IMR-90 (cell line): ENCODE results near the gene RNF112. TPM values are rescaled to one million over a fixed set of nuclear protein-coding genes. Genes with fewer than 3 reads are reported as not detected.

Experiments
- ATAC-seq: fragments of 200-7000 bp; cut with Tn5 transposase; 2 replicates; pipeline ENCODE4 v1.9.1; 2020; ENCODE audit warnings: low read depth, mild to moderate bottlenecking, moderate library complexity
- BruUV-seq: library from RNA; stranded (reverse); fragments of 400-500 nt; replicated peaks from 2 replicates; lab custom pipeline; 2021; lab: Mats Ljungman, UMichigan
- CTCF ChIA-PET: fragments of 300-600 bp; formaldehyde crosslinking; extraction: SDS; loops from one replicate; lab custom pipeline; 2021; ENCODE audit warnings: antibody characterized with exemption; lab: Yijun Ruan, JAX
- POLR2A ChIA-PET: fragments of 300-600 bp; sonication (Branson Sonifier 250); formaldehyde crosslinking; loops from one replicate; lab custom pipeline; 2022; ENCODE audit warnings: antibody characterized with exemption; ENCODE audit not compliant: unreplicated experiment; lab: Charles Lee
- DNase-seq: peaks from one replicate; pipeline ENCODE4 v3.0.0; 2013
- H2AFZ ChIP-seq: replicated peaks from 2 replicates; pipeline ENCODE3; 2013; ENCODE audit warnings: low read length, mild to moderate bottlenecking; ENCODE audit not compliant: poor library complexity
- H2AK5ac ChIP-seq: 2 replicates; pipeline ENCODE4 v1.6.1; 2013; ENCODE audit warnings: low read depth, low read length, inconsistent platforms
- H2AK9ac ChIP-seq: replicated peaks from 2 replicates; pipeline ENCODE3; 2013; ENCODE audit warnings: mild to moderate bottlenecking, low read depth, low read length, moderate library complexity; ENCODE audit not compliant: poor library complexity
- H2BK120ac ChIP-seq: 2 replicates; pipeline ENCODE4 v1.6.1; 2013; ENCODE audit warnings: low read depth, low read length, inconsistent platforms
- H2BK15ac ChIP-seq: 3 replicates; pipeline ENCODE4 v1.6.1; 2013; ENCODE audit warnings: low read depth, low read length, inconsistent platforms
- H2BK20ac ChIP-seq: 2 replicates; pipeline ENCODE4 v1.6.1; 2013; ENCODE audit warnings: low read depth, mild to moderate bottlenecking, inconsistent platforms, low read length, moderate library complexity
- H2BK5ac ChIP-seq: 2 replicates; pipeline ENCODE4 v1.6.1; 2013; ENCODE audit warnings: mild to moderate bottlenecking, low read depth, low read length, inconsistent platforms; ENCODE audit not compliant: poor library complexity, severe bottlenecking
- H3K14ac ChIP-seq: replicated peaks from 2 replicates; pipeline ENCODE4 v1.6.1; 2013; ENCODE audit warnings: low read depth, low read length, inconsistent platforms
- H3K18ac ChIP-seq: 2 replicates; pipeline ENCODE4 v1.6.1; 2013; ENCODE audit warnings: low read depth, low read length, control low read depth
- H3K23ac ChIP-seq: 2 replicates; pipeline ENCODE4 v1.6.1; 2013; ENCODE audit warnings: low read depth, low read length, inconsistent platforms
- H3K27ac ChIP-seq: 2 replicates; pipeline ENCODE4 v1.5.1; 2013; ENCODE audit warnings: mild to moderate bottlenecking, control low read depth, low read length; ENCODE audit not compliant: insufficient read depth
- H3K27me3 ChIP-seq: 2 replicates; pipeline ENCODE4 v1.6.1; 2013; ENCODE audit warnings: low read length; ENCODE audit not compliant: control insufficient read depth, insufficient read depth
- H3K36me3 ChIP-seq: 2 replicates; pipeline ENCODE4 v1.6.1; 2013; ENCODE audit warnings: low read length, mixed read lengths; ENCODE audit not compliant: control insufficient read depth, insufficient read depth
- H3K4ac ChIP-seq: 2 replicates; pipeline ENCODE4 v1.6.1; 2013; ENCODE audit warnings: low read depth, low read length, inconsistent platforms
- H3K4me1 ChIP-seq: 2 replicates; pipeline ENCODE4 v1.6.1; 2013; ENCODE audit warnings: low read length, mixed read lengths; ENCODE audit not compliant: control insufficient read depth, insufficient read depth
- H3K4me2 ChIP-seq: 2 replicates; pipeline ENCODE4 v1.6.1; 2013; ENCODE audit warnings: low read depth, mild to moderate bottlenecking, control low read depth, low read length, moderate library complexity
- H3K4me3 ChIP-seq: 2 replicates; pipeline ENCODE4 v1.5.1; 2013; ENCODE audit warnings: low read depth, mild to moderate bottlenecking, control low read depth, low read length, moderate library complexity; ENCODE audit not compliant: insufficient read depth
- H3K56ac ChIP-seq: 2 replicates; pipeline ENCODE4 v1.6.1; 2013; ENCODE audit warnings: low read length, inconsistent platforms; ENCODE audit not compliant: insufficient read depth; ENCODE audit errors: extremely low read depth
- H3K79me1 ChIP-seq, 2 experiments: 2 replicates each; pipeline ENCODE4 v1.6.1; 2013; ENCODE audit warnings: low read length in 2 of 2, inconsistent platforms in 1 of 2, low read depth in 1 of 2
- H3K9ac ChIP-seq: 2 replicates; pipeline ENCODE4 v1.6.1; 2013; ENCODE audit warnings: low read depth, low read length, control low read depth
- H3K9me1 ChIP-seq: 2 replicates; pipeline ENCODE4 v1.6.1; 2013; ENCODE audit warnings: low read length, inconsistent platforms; ENCODE audit not compliant: insufficient read depth
- H3K9me3 ChIP-seq: 2 replicates; pipeline ENCODE4 v1.6.1; 2013; ENCODE audit warnings: low read length; ENCODE audit not compliant: control insufficient read depth, insufficient read depth
- H4K20me1 ChIP-seq: 2 replicates; pipeline ENCODE4 v1.6.1; 2013; ENCODE audit warnings: low read length, inconsistent platforms; ENCODE audit not compliant: insufficient read depth
- H4K5ac ChIP-seq: 2 replicates; pipeline ENCODE4 v1.6.1; 2013; ENCODE audit warnings: mild to moderate bottlenecking, low read depth, low read length, control low read depth
- H4K8ac ChIP-seq, 2 experiments: 2 replicates each; pipeline ENCODE4 v1.6.1; 2013; ENCODE audit warnings: low read depth in 2 of 2, low read length in 2 of 2, control low read depth in 1 of 2, inconsistent platforms in 1 of 2
- H4K91ac ChIP-seq: 2 replicates; pipeline ENCODE4 v1.6.1; 2013; ENCODE audit warnings: low read depth, low read length, inconsistent platforms; ENCODE audit not compliant: insufficient read depth
- BHLHE40 ChIP-seq: fragments of 150-350 bp; IDR thresholded peaks from 2 replicates; pipeline ENCODE4 v1.6.1; 2016; ENCODE audit warnings: mild to moderate bottlenecking, low read depth, low read length
- CEBPB ChIP-seq: IDR thresholded peaks from 2 replicates; pipeline ENCODE4 v1.6.1; 2012; ENCODE audit warnings: low read depth, low read length, improper control_type of control experiment
- FOS ChIP-seq: fragments of 150-350 bp; IDR thresholded peaks from 2 replicates; pipeline ENCODE4 v1.6.1; 2016; ENCODE audit warnings: low read depth, low read length
- MAFK ChIP-seq: IDR thresholded peaks from 2 replicates; pipeline ENCODE4 v1.6.1; 2012; ENCODE audit warnings: low read depth, low read length, improper control_type of control experiment
- MAZ ChIP-seq: IDR thresholded peaks from 2 replicates; pipeline ENCODE4 v1.6.1; 2012; ENCODE audit warnings: low read depth, mild to moderate bottlenecking, low read length, improper control_type of control experiment, moderate library complexity, borderline replicate concordance
- MXI1 ChIP-seq: IDR thresholded peaks from 2 replicates; pipeline ENCODE4 v1.6.1; 2012; ENCODE audit warnings: low read depth, mild to moderate bottlenecking, low read length, moderate library complexity, borderline replicate concordance
- NFE2L2 ChIP-seq: fragments of 150-350 bp; IDR thresholded peaks from 2 replicates; pipeline ENCODE4 v1.6.1; 2016; ENCODE audit warnings: low read depth, mild to moderate bottlenecking, low read length
- POLR2A ChIP-seq: IDR thresholded peaks from 2 replicates; pipeline ENCODE4 v1.6.1; 2012; ENCODE audit warnings: mild to moderate bottlenecking, low read depth, low read length
- RAD21 ChIP-seq: IDR thresholded peaks from 2 replicates; pipeline ENCODE4 v1.6.1; 2012; ENCODE audit warnings: low read length, improper control_type of control experiment
- RCOR1 ChIP-seq: IDR thresholded peaks from 2 replicates; pipeline ENCODE4 v1.6.1; 2012; ENCODE audit warnings: mild to moderate bottlenecking, low read length, improper control_type of control experiment; ENCODE audit not compliant: insufficient replicate concordance
- RFX5 ChIP-seq: IDR thresholded peaks from 2 replicates; pipeline ENCODE4 v1.8.0; 2012; ENCODE audit warnings: low read depth, mild to moderate bottlenecking, low read length, moderate library complexity
- SMC3 ChIP-seq: fragments of 150-350 bp; IDR thresholded peaks from 2 replicates; pipeline ENCODE4 v1.6.1; 2016; ENCODE audit warnings: low read depth, mild to moderate bottlenecking, antibody characterized with exemption, low read length, moderate library complexity
- WGBS, 2 experiments: methylation state at CpG; one replicate each; pipeline versions ENCODE4 v1.1.5 to v1.1.7; 2013; ENCODE audit warnings: missing lambda C conversion rate in 2 of 2; ENCODE audit not compliant: insufficient read length in 1 of 2; ENCODE audit errors: extremely low coverage in 2 of 2; 5-methylcytosine and 5-hydroxymethylcytosine counted together
- dilution Hi-C: fragments of 300-500 bp; cut with HindIII; formaldehyde crosslinking; loops from one replicate; pipeline ENCODE4 v1.14.3; 2018; ENCODE audit warnings: low sequenced_read_pairs; ENCODE audit not compliant: unreplicated experiment
- in situ Hi-C: fragments of 300-500 bp; cut with MboI; formaldehyde crosslinking; loops from 3 replicates; pipeline ENCODE4 v1.14.3; 2019; ENCODE audit warnings: low sequenced_read_pairs, inconsistent platforms, mixed read lengths
- intact Hi-C: fragments of 100-400 bp; cut with micrococcal nuclease; formaldehyde crosslinking; loops from 2 replicates; pipeline ENCODE4 v1.10.0; 2022
- polyA plus RNA-seq, 3 experiments: library from polyadenylated mRNA; depleted of rRNA; stranded (reverse); fragments of >200 nt; gene quantifications; 2 replicates each; pipeline ENCODE4 v1.2.3, GENCODE V29; 2012; ENCODE audit warnings: low replicate concordance in 1 of 3
- total RNA-seq: library from RNA; depleted of rRNA; stranded (reverse); fragments of >200 nt; gene quantifications from 2 replicates; pipeline ENCODE4 v1.2.3, GENCODE V29; 2012
- TF ChIP-seq, protein P1 (sequence below): fragments of 150-350 bp; IDR thresholded peaks from 2 replicates; pipeline ENCODE4 v1.6.1; 2017; ENCODE audit warnings: mild to moderate bottlenecking, antibody characterized with exemption, low read length, low read depth
- TF ChIP-seq, protein P2 (sequence below): conservative IDR thresholded peaks from 2 replicates; pipeline ENCODE4 v1.5.1; 2012; ENCODE audit warnings: mild to moderate bottlenecking, low read depth, low read length, improper control_type of control experiment

RNF112 gene
- total and polyA plus RNA-seq, 2 of the 4 experiments (the other 2 are of a cell fraction) = 2.5 to 5.7 TPM

GRCh38 chr17:19362277-19363113, 48.5 kb upstream of the RNF112 start, which contains the start of gene B9D1:
B9D1 (minus strand) TSS chr17:19362723; CDS start chr17:19362569, 154 bp downstream.
- in situ Hi-C loops (loop anchor here (5.0 kb wide), 2 partner anchors 85 to 400 kb away; no protein-coding TSS in a partner anchor), dilution Hi-C loops (no loop called here), intact Hi-C loops (loop anchor here (1.0 to 5.0 kb wide), 7 partner anchors 25 to 404 kb away; partner anchors contain the start of genes ALDH3A2 and MFAP4)
- CTCF ChIA-PET = interaction anchor here (0.6 to 2.2 kb wide), 14 partner anchors 8 to 408 kb away, joined by 3 to 44 read pairs (median 5); partner anchors contain the start of genes MAPK7, MFAP4 and RNF112
- peak within 1 kb of the TSS; percentile 93 for H2AK5ac ChIP-seq
- H3K23ac ChIP-seq = peak within 1 kb of the TSS; percentile 92
- H3K9me3 ChIP-seq = no peaks in the 10 kb centered on the region
- ATAC-seq (peak; percentile 93), DNase-seq (peak; percentile 89)
- H3K4ac ChIP-seq = peak within 1 kb of the TSS; percentile 93
- no peak within 1 kb of the TSS for H3K56ac ChIP-seq
- H3K27ac ChIP-seq = peak within 1 kb of the TSS; percentile 51
- peak within 1 kb of the TSS; percentile 83 for H2BK5ac ChIP-seq
- peaks cover 4 to 11% of the 10 kb centered on the region in 2 experiments; a peak in 3 of 4 replicates for H3K79me1 ChIP-seq
- H4K20me1 ChIP-seq = no peaks in the 10 kb centered on the region
- no TSS peak for BruUV-seq
- peaks cover 9% of the 10 kb centered on the region for H3K9me1 ChIP-seq
- H2AFZ ChIP-seq = peak within 1 kb of the TSS; percentile 99
- peak within 1 kb of the TSS; percentile 78; the same call in 1 of the 2 replicates for H2BK20ac ChIP-seq
- H3K9ac ChIP-seq = peak within 1 kb of the TSS; percentile 68
- H3K18ac ChIP-seq = peak within 1 kb of the TSS; percentile 13; the same call in 1 of the 2 replicates
- H3K4me2 ChIP-seq = peak within 1 kb of the TSS; percentile 85
- peak within 1 kb of the TSS; percentile 86 for H2BK120ac ChIP-seq
- H4K5ac ChIP-seq = peak within 1 kb of the TSS; percentile 50
- H3K36me3 ChIP-seq = peaks cover 1% of the 10 kb centered on the region; the same call in 1 of the 2 replicates
- peak within 1 kb of the TSS; percentile 94 for H3K14ac ChIP-seq
- H4K8ac ChIP-seq = peak within 1 kb of the TSS; percentile 88 to 91
- H3K27me3 ChIP-seq = no peaks in the 10 kb centered on the region
- peak within 1 kb of the TSS; percentile 92 for H2AK9ac ChIP-seq
- H4K91ac ChIP-seq = peak within 1 kb of the TSS; percentile 81
- peak within 1 kb of the TSS; percentile 88; the same call in 2 of the 3 replicates for H2BK15ac ChIP-seq
- WGBS, 2 experiments = 1% methylated on average over 61 of the region's 83 CpGs; no CpG with 5 or more reads in 1 of the 2 experiments
- H3K4me3 ChIP-seq = peak within 1 kb of the TSS; percentile 77
- H3K4me1 ChIP-seq = peaks cover 10% of the 10 kb centered on the region
- POLR2A ChIA-PET = interaction anchor here (0.7 to 1.1 kb wide), 3 partner anchors 15 to 86 kb away, joined by 3 to 4 read pairs (median 3); no protein-coding TSS in a partner anchor
- TF ChIP-seq BHLHE40 (peak; percentile 90), MXI1 (peak; percentile 93), FOS (no peak), SMC3 (peak; percentile 96), RAD21 (peak; percentile 99), MAZ (peak; percentile 76), NFE2L2 (0 out of 2 replicates have a peak, but pooled peaks have one; percentile 5), CEBPB (no peak), RFX5 (peak; percentile 93), MAFK (no peak), POLR2A (peak; percentile 64; the same call in 1 of the 2 replicates), RCOR1 (peak; percentile 29)
- TF ChIP-seq, protein P1, sequence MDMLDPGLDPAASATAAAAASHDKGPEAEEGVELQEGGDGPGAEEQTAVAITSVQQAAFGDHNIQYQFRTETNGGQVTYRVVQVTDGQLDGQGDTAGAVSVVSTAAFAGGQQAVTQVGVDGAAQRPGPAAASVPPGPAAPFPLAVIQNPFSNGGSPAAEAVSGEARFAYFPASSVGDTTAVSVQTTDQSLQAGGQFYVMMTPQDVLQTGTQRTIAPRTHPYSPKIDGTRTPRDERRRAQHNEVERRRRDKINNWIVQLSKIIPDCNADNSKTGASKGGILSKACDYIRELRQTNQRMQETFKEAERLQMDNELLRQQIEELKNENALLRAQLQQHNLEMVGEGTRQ = peak; percentile 20
- TF ChIP-seq, protein P2, sequence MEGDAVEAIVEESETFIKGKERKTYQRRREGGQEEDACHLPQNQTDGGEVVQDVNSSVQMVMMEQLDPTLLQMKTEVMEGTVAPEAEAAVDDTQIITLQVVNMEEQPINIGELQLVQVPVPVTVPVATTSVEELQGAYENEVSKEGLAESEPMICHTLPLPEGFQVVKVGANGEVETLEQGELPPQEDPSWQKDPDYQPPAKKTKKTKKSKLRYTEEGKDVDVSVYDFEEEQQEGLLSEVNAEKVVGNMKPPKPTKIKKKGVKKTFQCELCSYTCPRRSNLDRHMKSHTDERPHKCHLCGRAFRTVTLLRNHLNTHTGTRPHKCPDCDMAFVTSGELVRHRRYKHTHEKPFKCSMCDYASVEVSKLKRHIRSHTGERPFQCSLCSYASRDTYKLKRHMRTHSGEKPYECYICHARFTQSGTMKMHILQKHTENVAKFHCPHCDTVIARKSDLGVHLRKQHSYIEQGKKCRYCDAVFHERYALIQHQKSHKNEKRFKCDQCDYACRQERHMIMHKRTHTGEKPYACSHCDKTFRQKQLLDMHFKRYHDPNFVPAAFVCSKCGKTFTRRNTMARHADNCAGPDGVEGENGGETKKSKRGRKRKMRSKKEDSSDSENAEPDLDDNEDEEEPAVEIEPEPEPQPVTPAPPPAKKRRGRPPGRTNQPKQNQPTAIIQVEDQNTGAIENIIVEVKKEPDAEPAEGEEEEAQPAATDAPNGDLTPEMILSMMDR = peak; percentile 99
